ENCODE data around the gene PHF10. TPM values are rescaled to one million over a fixed set of nuclear protein-coding genes. Genes with fewer than 3 reads are reported as not detected.

PHF10 gene
- polyA plus RNA-seq, 1 of the 3 experiments (the other 2 are of a cell fraction), result 23.5 TPM

DNA sequence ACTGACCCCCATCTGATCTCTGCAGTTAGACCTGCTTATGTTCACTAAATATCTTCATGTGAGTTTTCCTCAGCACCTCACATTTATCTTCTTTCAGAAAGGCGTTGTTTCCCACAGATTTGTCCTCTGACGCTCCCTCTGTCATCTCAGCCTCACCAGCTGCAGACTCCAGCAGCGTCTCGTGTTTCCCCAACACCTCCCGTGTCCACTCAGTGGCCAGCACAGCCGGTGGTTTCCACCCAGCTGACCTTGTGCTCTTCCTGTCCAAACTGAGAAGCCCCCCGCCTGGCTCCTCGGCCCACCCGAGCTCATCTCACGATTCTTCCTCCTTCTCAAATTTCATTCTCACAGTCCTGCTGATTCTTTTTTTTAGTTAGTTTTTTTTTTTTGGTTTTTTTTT is 39.6 kb upstream of the PHF10 start:
- 95% methylated on average over 10 of the region's 10 CpGs for WGBS (ENCODE audit: low lambda C conversion rate)
- TF ChIP-seq FOXM1 (IDR thresholded peaks at IDR 0.05; ENCODE audit: low read depth) (no peak), MEF2A (IDR thresholded peaks at IDR 0.05; ENCODE audit: borderline replicate concordance, low read depth) (no peak)
- no peaks in the 10 kb centered on the region for H3K79me2 ChIP-seq (ENCODE audit: insufficient read depth)
- H3K27ac ChIP-seq (ENCODE audit: low read depth in 2 of 2, low read length in 1 of 2), result no peak overlapping the region
- H3K9ac ChIP-seq, result no peak overlapping the region
- H3K36me3 ChIP-seq (replicated peaks in 1 of 2; ENCODE audit: control insufficient read depth in 1 of 2, insufficient read depth in 2 of 2, low read length in 1 of 2), result peaks cover 41 to 50% of the 10 kb centered on the region in 2 experiments
- no peaks in the 10 kb centered on the region for H3F3A ChIP-seq (replicated peaks; ENCODE audit: insufficient read depth)
- no peak overlapping the region for H3K4me3 ChIP-seq (ENCODE audit: low read depth in 2 of 2, low read length in 1 of 2)
- no peaks in the 10 kb centered on the region for H4K20me1 ChIP-seq (ENCODE audit: insufficient read depth)
- H3K9me3 ChIP-seq, result no peaks in the 10 kb centered on the region
- no peaks in the 10 kb centered on the region for H3K27me3 ChIP-seq (ENCODE audit: insufficient read depth)
- ChIA-PET CTCF (no interaction called here), POLR2A (interaction anchor here (0.6 kb wide), 1 partner anchor 617 kb away, joined by 3 read pairs; no protein-coding TSS in a partner anchor)
- DNase-seq, result no peak
- H3K4me2 ChIP-seq, result no peak overlapping the region
- no peaks in the 10 kb centered on the region for H3K4me1 ChIP-seq (ENCODE audit: control insufficient read depth in 1 of 2, insufficient read depth in 2 of 2, low read depth in 1 of 2, low read length in 1 of 2)
- H3K9me2 ChIP-seq, result no peaks in the 10 kb centered on the region
- H2AFZ ChIP-seq (ENCODE audit: low read depth), result no peak overlapping the region

DNA sequence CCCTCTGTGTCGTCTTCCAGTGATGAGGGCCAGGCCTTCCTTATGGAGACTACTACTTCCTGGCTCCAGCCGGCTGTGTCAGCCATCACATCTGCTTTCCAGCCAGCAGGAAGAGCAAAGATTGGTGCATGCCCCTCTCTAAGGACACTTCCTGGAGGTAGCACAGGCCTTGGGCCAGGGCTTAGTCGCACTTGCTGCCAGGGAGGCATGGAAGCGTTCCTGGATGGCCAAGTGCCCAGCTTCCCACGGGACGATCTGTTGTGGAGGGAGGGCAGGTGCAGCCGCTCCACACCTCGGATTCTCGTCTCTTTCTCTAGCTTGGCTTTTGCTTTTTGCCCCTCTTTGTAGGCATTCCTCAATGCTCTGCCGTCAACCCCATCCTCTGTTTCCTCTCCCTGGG is 39.0 kb upstream of the PHF10 start:
- 93% methylated on average over 8 of the region's 10 CpGs for WGBS (ENCODE audit: low lambda C conversion rate)
- no peak overlapping the region for H3K4me3 ChIP-seq (ENCODE audit: low read depth in 2 of 2, low read length in 1 of 2)
- CTCF ChIA-PET, result no interaction called here

More for the DNA sequence above, 39.0 kb upstream of the PHF10 start:
- Histone ChIP-seq H3K4me1 (ENCODE audit: control insufficient read depth in 1 of 2, insufficient read depth in 2 of 2, low read depth in 1 of 2, low read length in 1 of 2) (no peaks in the 10 kb centered on the region), H3K79me2 (ENCODE audit: insufficient read depth) (no peaks in the 10 kb centered on the region), H3K27ac (ENCODE audit: low read depth in 2 of 2, low read length in 1 of 2) (no peak overlapping the region), H3K9me3 (no peaks in the 10 kb centered on the region), H3K4me2 (no peak overlapping the region), H3K36me3 (replicated peaks in 1 of 2; ENCODE audit: control insufficient read depth in 1 of 2, insufficient read depth in 2 of 2, low read length in 1 of 2) (peaks cover 37 to 54% of the 10 kb centered on the region in 2 experiments), H2AFZ (ENCODE audit: low read depth) (no peak overlapping the region), H3K9ac (no peak overlapping the region), H3F3A (replicated peaks; ENCODE audit: insufficient read depth) (no peaks in the 10 kb centered on the region), H4K20me1 (ENCODE audit: insufficient read depth) (no peaks in the 10 kb centered on the region), H3K27me3 (ENCODE audit: insufficient read depth) (no peaks in the 10 kb centered on the region), H3K9me2 (no peaks in the 10 kb centered on the region)
- DNase-seq, result no peak
- POLR2A ChIA-PET, result interaction anchor here (0.6 kb wide), 1 partner anchor 617 kb away, joined by 3 read pairs; no protein-coding TSS in a partner anchor
- TF ChIP-seq SIN3A (IDR thresholded peaks at IDR 0.05; ENCODE audit: borderline replicate concordance, low read depth, low read length) (no peak), TCF12 (IDR thresholded peaks at IDR 0.05) (no peak), USF1 (IDR thresholded peaks at IDR 0.05; ENCODE audit: borderline replicate concordance, low read depth) (no peak), RCOR1 (IDR thresholded peaks at IDR 0.05; ENCODE audit: low read length) (no peak), TAF1 (IDR thresholded peaks at IDR 0.05; ENCODE audit: borderline replicate concordance, low read depth, low read length) (no peak), ELF1 (IDR thresholded peaks at IDR 0.05) (no peak), CHD2 (IDR thresholded peaks at IDR 0.05; ENCODE audit: low read length, partially characterized antibody) (no peak), IRF3 (IDR thresholded peaks at IDR 0.05; ENCODE audit: low read depth, low read length) (no peak), MEF2A (IDR thresholded peaks at IDR 0.05; ENCODE audit: borderline replicate concordance, low read depth) (no peak), RAD21 (IDR thresholded peaks at IDR 0.05; ENCODE audit: low read length) (no peak), MXI1 (IDR thresholded peaks at IDR 0.05; ENCODE audit: low read depth, low read length) (no peak), NRF1 (IDR thresholded peaks at IDR 0.05; ENCODE audit: low read depth, low read length) (no peak), GABPA (IDR thresholded peaks at IDR 0.05; ENCODE audit: low read depth) (no peak), NFIC (IDR thresholded peaks at IDR 0.05; ENCODE audit: borderline replicate concordance) (no peak), MAX (IDR thresholded peaks at IDR 0.05; ENCODE audit: low read depth) (no peak)

Data from SK-N-SH (cell line).